KOPT-K1 (cell line): Measurements from ENCODE around the gene PELI2.

Experiments used
- H3K27ac ChIP-seq: fragments of 200-600 bp; sonication (generic); 2 replicates; pipeline ENCODE4 v1.5.1; 2016; ENCODE audit warnings: antibody characterized with exemption, mild to moderate bottlenecking, low read depth, low read length; ENCODE audit not compliant: poor library complexity, severe bottlenecking
- H3K36me3 ChIP-seq: fragments of 200-600 bp; sonication (generic); 2 replicates; pipeline ENCODE4 v1.5.1; 2017; ENCODE audit warnings: antibody characterized with exemption, mild to moderate bottlenecking, low read length, moderate library complexity; ENCODE audit not compliant: insufficient read depth
- H3K9me3 ChIP-seq: fragments of 200-600 bp; sonication (generic); 2 replicates; pipeline ENCODE4 v1.5.1; 2017; ENCODE audit warnings: antibody characterized with exemption, low read length, mild to moderate bottlenecking; ENCODE audit not compliant: insufficient read depth, poor library complexity, severe bottlenecking

PELI2 gene

DNA sequence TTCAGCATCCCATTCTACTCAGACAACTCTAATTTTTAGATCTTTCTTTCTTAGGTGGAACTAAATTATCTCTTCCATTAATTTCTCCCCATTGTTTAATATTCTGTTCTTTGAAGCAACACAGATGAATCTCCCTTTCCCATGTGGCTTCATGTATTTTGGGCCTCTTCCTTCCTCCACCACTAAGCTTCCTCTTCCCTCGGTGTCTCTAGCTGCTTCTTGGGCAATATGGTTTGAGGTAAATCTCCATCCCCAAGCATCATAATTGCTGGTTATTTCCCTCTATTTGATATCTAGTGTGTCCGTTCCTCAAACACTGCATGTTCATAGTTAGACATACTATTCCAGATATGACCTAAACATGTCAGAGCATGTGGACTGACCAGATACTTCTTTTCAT is 119.2 kb downstream of the PELI2 start:
- no peaks in the 10 kb centered on the region for H3K9me3 ChIP-seq
- no peak overlapping the region for H3K27ac ChIP-seq
- no peaks in the 10 kb centered on the region for H3K36me3 ChIP-seq

DNA sequence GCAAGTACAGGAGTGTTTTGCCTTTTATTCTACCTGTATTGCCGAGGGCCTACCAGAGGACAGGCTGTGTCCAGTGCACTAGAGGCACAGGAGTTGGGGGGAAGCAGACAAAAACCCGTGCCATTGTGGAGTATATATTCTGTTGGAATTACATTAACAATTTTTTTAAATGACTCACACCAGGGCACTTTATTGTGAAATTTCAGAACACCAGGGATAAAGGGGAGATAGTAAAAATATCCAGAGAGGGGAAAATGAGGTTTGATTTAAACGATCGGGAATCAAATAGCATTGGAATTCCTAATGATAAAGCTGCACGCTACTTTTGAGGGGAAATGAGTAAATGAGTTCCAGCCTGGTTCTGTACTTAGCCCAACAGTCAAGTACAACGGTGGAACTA is 123.2 kb downstream of the PELI2 start:
- no peak overlapping the region for H3K27ac ChIP-seq
- no peaks in the 10 kb centered on the region for H3K9me3 ChIP-seq
- no peaks in the 10 kb centered on the region for H3K36me3 ChIP-seq

DNA sequence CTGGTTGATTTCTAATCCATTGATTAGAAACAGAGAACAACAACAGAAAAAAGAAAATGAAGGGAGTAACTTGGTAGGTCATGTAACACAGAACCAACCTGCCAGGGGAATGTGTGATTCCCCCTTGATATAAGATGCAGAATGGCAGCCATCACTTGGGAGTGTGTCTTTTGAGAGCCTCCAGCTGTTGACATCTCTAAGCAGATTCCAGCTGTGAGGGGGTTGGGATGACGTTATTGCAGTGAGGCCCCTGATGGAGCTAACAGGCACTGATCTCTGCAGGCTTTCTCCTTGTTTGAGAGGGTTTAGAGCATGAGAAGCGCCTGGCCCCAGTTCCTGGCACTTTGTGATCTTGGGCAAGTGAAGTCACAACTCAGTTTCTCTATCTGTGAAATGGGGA is 124.9 kb downstream of the PELI2 start:
- Histone ChIP-seq H3K36me3 (no peaks in the 10 kb centered on the region), H3K27ac (no peak overlapping the region), H3K9me3 (no peaks in the 10 kb centered on the region)

DNA sequence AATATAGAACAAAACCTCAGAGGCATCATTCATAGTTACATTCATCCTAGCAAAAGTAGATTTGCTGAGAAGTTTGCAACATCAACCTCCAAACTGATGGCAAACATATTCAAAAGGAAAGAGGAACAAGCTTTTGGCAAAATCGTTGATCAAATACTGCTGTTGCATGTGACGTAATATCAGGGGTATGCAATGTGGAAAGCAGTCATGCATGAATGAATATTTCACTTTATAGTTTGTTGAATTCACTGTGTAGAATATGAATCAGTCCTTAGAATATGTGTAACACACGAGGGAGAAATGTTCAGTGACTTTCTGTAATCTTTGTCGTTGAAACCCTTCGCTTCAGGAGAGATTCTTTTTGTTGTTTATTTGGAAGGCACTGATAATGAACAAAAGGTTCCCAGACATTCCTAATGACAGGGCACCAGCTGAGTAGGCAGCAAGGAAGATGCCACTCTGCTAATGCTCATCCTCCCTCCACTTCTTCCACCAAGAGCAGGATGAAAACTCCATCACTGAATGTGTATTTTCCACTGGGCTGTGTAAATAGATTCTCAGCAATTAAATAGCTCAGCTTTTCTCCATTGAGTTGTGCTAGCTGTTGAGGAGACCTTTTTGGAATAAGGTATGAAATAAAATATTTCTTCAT is 126.1 kb downstream of the PELI2 start:
- no peak overlapping the region for H3K27ac ChIP-seq
- H3K9me3 ChIP-seq, result no peaks in the 10 kb centered on the region
- H3K36me3 ChIP-seq, result 0 out of 2 replicates have a peak, but pooled peaks cover under 1% of the 10 kb centered on the region

DNA sequence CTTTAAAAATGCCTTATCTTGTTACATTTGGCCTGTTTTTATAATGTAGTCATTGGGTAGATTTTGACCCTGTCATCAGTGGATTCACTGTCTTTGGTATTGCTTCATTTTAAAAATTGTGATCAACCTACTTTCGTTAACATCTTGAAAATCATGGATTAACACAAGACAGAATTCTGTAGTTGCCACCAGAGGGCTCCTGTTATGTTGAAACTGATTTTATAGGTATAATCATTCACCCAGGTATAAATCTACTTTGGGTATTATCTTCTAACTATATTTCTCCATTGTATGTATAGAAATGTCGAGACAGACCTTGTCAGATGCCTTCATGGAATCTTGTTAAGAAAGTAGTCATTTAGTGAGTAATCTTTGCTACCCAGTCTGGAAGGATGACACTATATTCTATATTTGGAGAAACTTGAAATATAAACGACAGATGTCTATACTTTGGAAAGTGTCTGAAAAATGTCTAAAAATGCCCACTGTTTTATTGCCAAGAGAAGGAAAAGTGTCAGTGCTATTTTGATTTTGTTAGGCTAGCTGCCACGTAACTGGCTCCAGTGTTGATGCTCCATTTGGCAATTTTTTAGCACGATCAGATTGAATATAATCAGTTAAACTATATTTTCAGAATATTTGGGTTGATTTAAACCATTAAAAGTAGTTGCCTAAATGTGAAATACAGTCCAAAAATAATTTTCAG is 129.4 kb downstream of the PELI2 start:
- peaks cover 24% of the 10 kb centered on the region; the same call in 1 of the 2 replicates for H3K36me3 ChIP-seq
- no peak overlapping the region for H3K27ac ChIP-seq
- H3K9me3 ChIP-seq, result no peaks in the 10 kb centered on the region

DNA sequence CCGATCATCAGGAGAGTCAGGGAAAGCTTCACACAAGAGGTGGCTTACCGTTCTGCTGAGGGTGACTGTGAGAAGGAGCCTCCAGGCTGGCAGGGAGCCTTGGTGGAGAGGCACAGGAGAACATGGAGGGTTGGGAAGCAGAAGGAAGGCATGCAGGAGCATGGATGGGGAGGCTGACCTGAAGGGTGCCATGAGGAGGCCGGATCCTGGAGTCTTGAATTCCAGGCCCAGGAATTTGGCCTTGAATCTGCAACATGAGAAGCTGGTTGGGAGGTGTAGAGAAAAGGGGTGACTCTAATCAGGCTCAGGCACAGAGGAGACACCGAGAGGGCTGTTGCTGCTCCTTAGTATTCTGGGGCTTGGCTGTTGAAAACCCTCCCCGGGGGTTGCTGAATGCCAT is 130.2 kb downstream of the PELI2 start:
- peaks cover 3% of the 10 kb centered on the region for H3K9me3 ChIP-seq
- peaks cover 24% of the 10 kb centered on the region; the same call in 1 of the 2 replicates for H3K36me3 ChIP-seq
- H3K27ac ChIP-seq, result no peak overlapping the region

DNA sequence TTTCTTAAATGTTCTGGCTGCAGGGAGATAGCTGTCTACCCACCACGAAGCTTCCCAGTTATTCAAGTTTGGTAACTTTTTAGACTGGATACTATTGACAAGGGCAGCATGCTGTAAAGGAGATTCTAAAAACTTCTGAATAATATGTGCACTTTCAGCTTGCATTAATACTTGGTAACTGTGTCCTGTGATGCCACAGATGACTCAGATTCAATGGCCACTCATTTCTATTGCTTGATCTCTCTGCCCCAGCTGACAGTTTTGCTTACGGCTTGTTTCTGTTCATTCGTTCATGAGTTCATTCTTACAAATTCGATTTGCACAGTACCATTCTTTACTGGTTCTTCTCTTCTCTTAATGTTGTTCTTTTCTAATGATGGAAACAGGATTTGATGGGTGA is 142.8 kb downstream of the PELI2 start:
- H3K36me3 ChIP-seq, result no peaks in the 10 kb centered on the region; the same call in 1 of the 2 replicates
- peaks cover 12% of the 10 kb centered on the region for H3K9me3 ChIP-seq
- no peak overlapping the region for H3K27ac ChIP-seq

DNA sequence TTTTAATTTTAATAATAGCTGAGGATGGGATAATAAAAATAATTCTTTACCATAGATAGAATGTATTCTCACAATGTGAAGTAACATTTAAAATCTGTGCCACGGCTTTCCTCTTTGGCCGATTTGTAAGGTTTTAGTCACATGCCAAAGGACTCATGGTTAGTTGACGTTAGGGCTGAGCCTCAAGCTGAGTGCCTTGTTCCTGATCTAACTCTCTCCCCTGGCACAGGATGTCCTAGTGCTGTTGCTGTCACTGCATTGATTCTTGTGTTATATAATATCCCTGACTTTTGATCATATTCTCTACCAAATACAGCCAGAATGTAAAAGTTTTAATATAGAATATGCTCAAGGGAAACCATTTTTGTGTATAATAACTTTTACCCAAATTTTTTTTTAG is 144.3 kb downstream of the PELI2 start:
- H3K27ac ChIP-seq, result no peak overlapping the region
- peaks cover 11% of the 10 kb centered on the region for H3K9me3 ChIP-seq
- no peaks in the 10 kb centered on the region; the same call in 1 of the 2 replicates for H3K36me3 ChIP-seq

DNA sequence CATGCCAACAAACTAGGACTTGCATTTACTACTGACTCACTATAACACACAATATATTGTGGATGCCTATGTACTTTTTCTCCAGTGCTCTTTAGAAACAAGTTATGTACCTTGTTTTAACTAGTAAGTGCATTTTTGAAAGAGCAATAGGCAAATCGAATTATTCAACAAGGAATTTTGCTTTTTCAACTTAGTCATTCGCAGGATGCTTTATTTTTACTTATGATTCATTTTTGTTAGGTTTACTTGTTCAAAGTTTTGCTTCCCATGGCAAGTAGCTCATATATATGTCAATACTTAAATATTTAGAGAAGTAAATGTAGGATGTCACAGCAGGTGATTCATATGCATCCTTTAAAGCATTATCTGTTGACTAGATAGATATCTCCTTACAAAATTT is 149.8 kb downstream of the PELI2 start:
- Histone ChIP-seq H3K9me3 (no peaks in the 10 kb centered on the region), H3K27ac (no peak overlapping the region), H3K36me3 (no peaks in the 10 kb centered on the region)

DNA sequence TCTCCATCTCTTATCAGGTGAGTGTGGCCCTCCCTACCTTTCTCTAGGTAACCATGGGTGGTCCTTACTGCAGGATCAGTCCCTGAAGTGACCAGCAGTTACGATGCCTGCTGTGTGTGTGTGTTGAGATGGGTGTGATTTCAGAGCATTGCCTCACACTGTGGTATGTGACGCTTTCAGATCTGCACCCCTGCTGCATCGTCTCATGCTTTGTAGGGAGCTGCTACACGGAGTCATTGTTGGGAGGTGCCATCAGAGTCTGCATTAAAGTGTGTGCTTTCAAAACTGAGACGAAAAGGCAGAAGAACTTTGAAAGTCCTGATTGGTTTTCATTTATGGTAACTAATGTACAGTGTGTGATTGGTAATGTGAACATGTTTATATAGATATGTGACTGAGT is 150.5 kb downstream of the PELI2 start:
- Histone ChIP-seq H3K9me3 (no peaks in the 10 kb centered on the region), H3K27ac (no peak overlapping the region), H3K36me3 (no peaks in the 10 kb centered on the region)

DNA sequence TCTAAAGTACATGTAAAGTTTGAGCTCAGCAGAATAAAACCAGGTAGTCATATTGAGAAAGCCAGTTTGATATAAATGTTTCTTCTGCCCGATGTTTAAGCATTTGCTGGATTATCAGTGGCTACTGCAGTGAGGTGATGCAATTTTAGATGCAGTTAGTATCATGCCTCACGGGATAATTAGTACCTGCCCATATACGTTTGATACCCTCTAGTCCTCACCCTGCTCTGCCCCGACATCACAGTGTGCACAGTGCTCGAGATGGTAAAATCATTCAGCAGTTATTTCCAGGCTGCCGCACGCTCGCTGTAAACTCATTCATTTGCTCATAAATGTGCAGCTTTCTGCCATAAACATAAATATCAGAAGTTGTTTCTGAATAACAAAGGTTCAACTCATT is 152.7 kb downstream of the PELI2 start:
- Histone ChIP-seq H3K36me3 (no peaks in the 10 kb centered on the region), H3K27ac (no peak overlapping the region), H3K9me3 (no peaks in the 10 kb centered on the region)

DNA sequence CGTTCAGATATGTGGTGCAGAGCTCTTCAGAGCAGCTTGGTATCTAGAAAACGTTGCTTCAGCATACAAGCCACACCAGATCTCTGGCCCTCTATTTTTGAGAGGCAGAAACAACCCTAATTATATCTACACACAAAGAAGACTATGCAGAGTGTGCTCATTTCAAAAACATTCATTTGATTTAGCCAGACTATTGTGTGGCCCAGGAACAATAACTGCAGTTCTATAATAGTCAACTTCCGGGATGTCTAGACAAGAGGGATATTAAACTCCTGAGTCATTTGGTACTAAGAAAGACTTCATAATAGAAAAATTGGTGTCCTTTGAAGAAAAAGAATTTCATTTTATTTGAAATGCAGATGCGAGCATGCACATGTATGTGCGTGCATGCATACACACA is 153.8 kb downstream of the PELI2 start:
- H3K36me3 ChIP-seq, result no peaks in the 10 kb centered on the region
- no peaks in the 10 kb centered on the region for H3K9me3 ChIP-seq
- H3K27ac ChIP-seq, result no peak overlapping the region

DNA sequence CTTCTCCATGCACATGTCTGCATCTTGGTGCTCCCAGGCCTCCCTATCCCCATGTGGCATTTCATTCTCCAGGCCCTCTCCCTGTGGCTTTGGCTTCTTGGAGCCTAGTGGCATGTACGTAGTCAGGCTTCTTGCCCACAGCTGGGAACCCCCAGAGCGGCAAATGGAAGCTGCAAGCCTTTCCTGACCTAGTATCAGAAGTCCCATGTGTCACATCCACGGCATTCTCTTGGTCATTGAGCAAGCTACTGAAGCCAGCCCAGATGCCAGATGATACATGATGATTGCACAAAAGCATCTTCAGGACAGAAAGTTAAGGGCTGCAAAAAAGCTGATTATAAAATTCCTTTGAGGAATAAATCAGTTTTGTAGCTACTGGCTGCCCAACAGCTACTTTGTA is 154.9 kb downstream of the PELI2 start:
- H3K27ac ChIP-seq, result no peak overlapping the region
- no peaks in the 10 kb centered on the region for H3K9me3 ChIP-seq
- H3K36me3 ChIP-seq, result no peaks in the 10 kb centered on the region

DNA sequence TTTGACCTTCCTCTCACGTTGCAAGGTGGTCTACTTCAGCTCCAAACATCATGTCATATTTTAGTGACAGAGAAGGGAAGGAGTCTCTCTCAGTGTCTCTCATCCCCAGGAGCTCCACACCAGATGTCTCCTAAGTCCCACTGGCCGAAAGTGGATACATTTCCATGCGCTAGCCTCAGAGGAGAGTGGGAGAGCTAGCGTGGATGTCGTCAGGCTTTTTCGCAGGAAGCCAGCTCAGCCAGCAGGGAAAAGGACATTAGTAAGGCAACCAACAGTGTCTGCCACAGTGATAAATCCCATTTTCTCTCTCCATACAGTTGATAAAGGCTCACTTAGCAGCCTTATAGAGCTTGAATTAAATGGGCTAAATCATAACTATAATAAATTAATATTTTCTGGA is 155.7 kb downstream of the PELI2 start:
- H3K27ac ChIP-seq, result no peak overlapping the region
- no peaks in the 10 kb centered on the region for H3K9me3 ChIP-seq
- no peaks in the 10 kb centered on the region for H3K36me3 ChIP-seq

DNA sequence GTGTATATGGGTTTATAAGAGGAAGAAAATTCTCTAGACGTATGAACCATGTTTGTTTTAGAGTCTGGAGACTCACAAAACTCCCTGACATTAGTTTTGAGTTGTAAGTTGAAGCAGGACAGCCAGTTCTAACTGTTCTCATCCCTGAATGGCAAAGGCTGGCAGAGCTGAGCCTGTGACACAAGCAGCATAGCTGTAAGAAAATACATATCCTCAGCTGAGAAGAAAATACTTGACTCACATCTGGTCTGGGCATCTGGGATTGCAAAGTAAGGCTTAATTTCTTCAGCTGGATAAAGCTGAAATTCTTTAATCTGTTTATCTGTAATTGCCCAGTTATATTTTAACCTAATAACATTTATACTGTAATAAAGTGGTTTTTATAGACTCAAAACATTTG is 156.3 kb downstream of the PELI2 start:
- Histone ChIP-seq H3K9me3 (no peaks in the 10 kb centered on the region), H3K36me3 (no peaks in the 10 kb centered on the region), H3K27ac (no peak overlapping the region)

DNA sequence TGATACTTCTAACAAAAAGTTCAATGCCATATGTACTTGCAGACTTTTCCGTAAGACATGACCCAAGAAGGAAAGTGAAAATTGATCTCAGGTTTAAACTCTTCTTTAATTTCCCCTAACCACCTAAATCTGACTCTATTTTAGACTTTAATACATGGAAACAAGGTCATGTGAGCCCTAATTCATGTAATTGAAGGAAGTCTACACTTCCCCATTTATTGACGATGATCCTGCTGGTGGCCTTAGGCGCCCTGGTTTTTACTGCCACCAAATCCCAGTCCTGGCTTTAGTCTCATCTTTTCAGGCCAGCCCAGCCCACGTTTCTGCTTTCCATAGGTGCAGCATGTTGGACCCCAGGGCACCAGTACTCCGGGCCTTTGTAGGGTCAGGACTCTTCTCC is 157.9 kb downstream of the PELI2 start:
- Histone ChIP-seq H3K9me3 (no peaks in the 10 kb centered on the region), H3K27ac (no peak overlapping the region), H3K36me3 (peaks cover 3% of the 10 kb centered on the region; the same call in 1 of the 2 replicates)
